EH (cell line): ENCODE results near the gene RIT2.
"Not testable (repeated sequence)": the region's sequence is repeated elsewhere in the genome, so short reads cannot be mapped to it uniquely, and the experiment has no call there.

ENCODE experiments used
- DNase-seq: peaks from one replicate; pipeline ENCODE4 v3.0.0-alpha.2; 2015; ENCODE audit warnings: low read depth

Gene RIT2

GRCh38 chr18:42830936-42831335, 284.5 kb downstream of the RIT2 start:
- no peak for DNase-seq

- no peak for DNase-seq
Measured at GRCh38 chr18:42828881-42829280, 286.6 kb downstream of the RIT2 start.

GRCh38 chr18:42824178-42824577, 291.3 kb downstream of the RIT2 start:
- DNase-seq, result no peak

GRCh38 chr18:42822711-42823110, 292.8 kb downstream of the RIT2 start:
- DNase-seq, result no peak

GRCh38 chr18:42821492-42821891, 294.0 kb downstream of the RIT2 start:
- DNase-seq, result no peak

GRCh38 chr18:42814618-42815017, 300.9 kb downstream of the RIT2 start:
- no peak for DNase-seq

GRCh38 chr18:42814184-42814583, 301.3 kb downstream of the RIT2 start:
- DNase-seq, result no peak

- no peak for DNase-seq
Measured at GRCh38 chr18:42813570-42813969, 301.9 kb downstream of the RIT2 start.

GRCh38 chr18:42807887-42808286, 307.6 kb downstream of the RIT2 start:
- DNase-seq, result no peak

- no peak for DNase-seq
Measured at GRCh38 chr18:42801706-42802105, 313.8 kb downstream of the RIT2 start.

- DNase-seq, result no peak
Measured at GRCh38 chr18:42798606-42799170, 316.8 kb downstream of the RIT2 start.

GRCh38 chr18:42795213-42795789, 320.2 kb downstream of the RIT2 start:
- DNase-seq, result not testable (repeated sequence)

- DNase-seq, result no peak
Measured at GRCh38 chr18:42792731-42793130, 322.8 kb downstream of the RIT2 start.

GRCh38 chr18:42784632-42785031, 330.9 kb downstream of the RIT2 start:
- DNase-seq, result no peak

- DNase-seq, result no peak
Measured at GRCh38 chr18:42782929-42783328, 332.6 kb downstream of the RIT2 start.

GRCh38 chr18:42781298-42781815, 334.1 kb downstream of the RIT2 start:
- DNase-seq, result no peak

GRCh38 chr18:42780171-42780570, 335.3 kb downstream of the RIT2 start:
- DNase-seq, result no peak

- no peak for DNase-seq
Measured at GRCh38 chr18:42778445-42779042, 336.9 kb downstream of the RIT2 start.

GRCh38 chr18:42778024-42778423, 337.5 kb downstream of the RIT2 start:
- DNase-seq, result no peak

- no peak for DNase-seq
Measured at GRCh38 chr18:42773870-42774269, 341.6 kb downstream of the RIT2 start.

GRCh38 chr18:42771936-42772335, 343.5 kb downstream of the RIT2 start:
- no peak for DNase-seq

GRCh38 chr18:42765302-42765701, 350.2 kb downstream of the RIT2 start:
- DNase-seq, result no peak

- DNase-seq, result no peak
Measured at GRCh38 chr18:42760290-42760689, 355.2 kb downstream of the RIT2 start.

GRCh38 chr18:42758852-42759251, 356.6 kb downstream of the RIT2 start:
- no peak for DNase-seq
